ENCODE measurements around the gene MIA2. TPM values are rescaled to one million over a fixed set of nuclear protein-coding genes. Genes with fewer than 3 reads are reported as not detected.

MIA2 gene
- total and polyA plus RNA-seq, 8 donors = 24.7 to 47.4 (median 34.4) TPM

GRCh38 chr14:39416072-39416471, 182.4 kb downstream of the MIA2 start:
- Histone ChIP-seq H3K27ac (no peak overlapping the region), H3K27me3 (no peaks in the 10 kb centered on the region), H3K36me3 (no peaks in the 10 kb centered on the region), H3K9me3 (no peaks in the 10 kb centered on the region), H3K4me1 (no peaks in the 10 kb centered on the region), H3K4me3 (no peak overlapping the region)
- intact Hi-C loops (cut with DNase I) = no loop called here
- TF ChIP-seq CTCF (IDR thresholded peaks at IDR 0.05) = no peak
- no peak for DNase-seq
- WGBS, 2 donors = 98 to 100% methylated on average over 1 of the region's 1 CpG
- FAIRE-seq = no peak
- no peak for ATAC-seq

- no peak for FAIRE-seq
- no peak overlapping the region for H3K4me3 ChIP-seq
- 97 to 100% methylated on average over 2 of the region's 2 CpGs for WGBS, 2 donors
- no peak overlapping the region for H3K27ac ChIP-seq
- H3K27me3 ChIP-seq = no peaks in the 10 kb centered on the region
- no peaks in the 10 kb centered on the region for H3K9me3 ChIP-seq
- no peak for ATAC-seq
- intact Hi-C loops (cut with DNase I) = no loop called here
- no peak for DNase-seq
- H3K4me1 ChIP-seq = no peaks in the 10 kb centered on the region
- H3K36me3 ChIP-seq = no peaks in the 10 kb centered on the region
- no peak for TF ChIP-seq CTCF (IDR thresholded peaks at IDR 0.05)
These were observed 183.3 kb downstream of the MIA2 start for GRCh38 chr14:39417014-39417413.

GRCh38 chr14:39419272-39419671, 185.6 kb downstream of the MIA2 start:
- Histone ChIP-seq H3K4me1 (peaks cover 0 to 6% (median 4%) of the 10 kb centered on the region in 3 donors), H3K9me3 (no peaks in the 10 kb centered on the region), H3K4me3 (no peak overlapping the region), H3K36me3 (no peaks in the 10 kb centered on the region), H3K27ac (no peak overlapping the region), H3K27me3 (no peaks in the 10 kb centered on the region)
- WGBS, 2 donors = 92 to 94% methylated on average over 1 of the region's 1 CpG
- TF ChIP-seq CTCF (IDR thresholded peaks at IDR 0.05) = no peak
- intact Hi-C loops (cut with DNase I) = no loop called here
- FAIRE-seq = no peak
- DNase-seq = no peak
- no peak for ATAC-seq

- intact Hi-C loops (cut with DNase I) = no loop called here
- ATAC-seq = peak in 1 of 4 donors; percentile 34
- H3K9me3 ChIP-seq = no peaks in the 10 kb centered on the region
- no peaks in the 10 kb centered on the region for H3K36me3 ChIP-seq
- no peak overlapping the region for H3K27ac ChIP-seq
- no peaks in the 10 kb centered on the region for H3K27me3 ChIP-seq
- FAIRE-seq = no peak
- no peak for TF ChIP-seq CTCF (IDR thresholded peaks at IDR 0.05)
- H3K4me1 ChIP-seq = peaks cover 0 to 16% (median 4%) of the 10 kb centered on the region in 3 donors
- no peak for DNase-seq
- no peak overlapping the region for H3K4me3 ChIP-seq
These were observed 188.5 kb downstream of the MIA2 start for GRCh38 chr14:39422243-39422642.

GRCh38 chr14:39423793-39424192, 190.1 kb downstream of the MIA2 start:
- no peak for TF ChIP-seq CTCF (IDR thresholded peaks at IDR 0.05)
- H3K4me1 ChIP-seq = peaks cover 0 to 19% (median 7%) of the 10 kb centered on the region in 3 donors
- FAIRE-seq = no peak
- 50 to 52% methylated on average over 3 of the region's 3 CpGs for WGBS, 2 donors
- intact Hi-C loops (cut with DNase I) = no loop called here
- no peak for DNase-seq
- peak in 1 of 4 donors; percentile 38 for ATAC-seq
- no peaks in the 10 kb centered on the region for H3K27me3 ChIP-seq
- no peak overlapping the region for H3K27ac ChIP-seq
- H3K4me3 ChIP-seq = no peak overlapping the region
- H3K9me3 ChIP-seq = no peaks in the 10 kb centered on the region
- no peaks in the 10 kb centered on the region for H3K36me3 ChIP-seq
